ENCODE data around the gene COX19.

Gene COX19

DNA sequence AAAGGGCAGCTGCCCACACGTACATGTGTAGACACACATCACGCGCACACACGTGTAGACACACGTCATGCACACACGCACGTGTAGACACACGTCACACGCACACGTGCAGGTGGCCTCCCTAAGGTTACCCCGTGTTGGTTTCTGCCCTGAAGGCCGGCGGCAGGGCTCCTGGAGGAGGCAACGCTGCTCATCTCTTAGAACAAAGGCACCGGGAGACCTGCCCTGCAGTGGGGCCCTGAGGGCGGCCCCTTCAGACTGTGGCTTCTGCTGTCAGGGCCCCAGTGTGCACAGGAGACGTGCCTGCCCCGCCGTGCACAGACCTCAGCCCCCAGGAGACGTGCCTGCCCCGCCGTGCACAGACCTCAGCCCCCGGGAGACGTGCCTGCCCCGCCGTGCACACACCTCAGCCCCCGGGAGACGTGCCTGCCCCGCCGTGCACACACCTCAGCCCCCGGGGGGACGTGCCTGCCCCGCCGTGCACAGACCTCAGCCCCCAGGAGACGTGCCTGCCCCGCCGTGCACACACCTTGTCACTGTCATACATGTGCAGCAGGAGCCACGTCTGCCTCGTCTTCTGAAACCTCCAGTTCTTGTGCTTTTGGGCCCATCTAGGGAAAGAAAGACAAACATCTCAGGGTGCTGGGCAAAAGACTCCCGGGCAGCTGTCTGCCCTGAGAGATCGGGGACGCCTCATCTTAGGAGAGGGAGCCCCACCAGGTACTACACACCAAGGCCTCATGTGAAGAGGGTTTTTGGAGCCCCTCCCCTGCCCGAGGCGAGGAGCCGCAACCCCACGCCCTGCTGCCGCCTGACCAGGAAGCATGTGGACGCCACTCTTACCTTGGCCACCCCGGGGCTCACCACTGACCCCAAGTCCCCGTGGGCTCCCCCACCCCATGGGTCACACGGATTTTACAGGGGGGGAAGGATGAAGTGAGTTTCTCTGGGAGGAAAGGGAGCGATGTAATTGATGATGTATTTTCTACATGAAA, 24.9 kb upstream of the COX19 start:
- Histone ChIP-seq H3K4me3 (no peak overlapping the region), H3K27ac (no peak overlapping the region)
- no peak for DNase-seq (ENCODE audit: low spot score)
- TF ChIP-seq, protein P1, sequence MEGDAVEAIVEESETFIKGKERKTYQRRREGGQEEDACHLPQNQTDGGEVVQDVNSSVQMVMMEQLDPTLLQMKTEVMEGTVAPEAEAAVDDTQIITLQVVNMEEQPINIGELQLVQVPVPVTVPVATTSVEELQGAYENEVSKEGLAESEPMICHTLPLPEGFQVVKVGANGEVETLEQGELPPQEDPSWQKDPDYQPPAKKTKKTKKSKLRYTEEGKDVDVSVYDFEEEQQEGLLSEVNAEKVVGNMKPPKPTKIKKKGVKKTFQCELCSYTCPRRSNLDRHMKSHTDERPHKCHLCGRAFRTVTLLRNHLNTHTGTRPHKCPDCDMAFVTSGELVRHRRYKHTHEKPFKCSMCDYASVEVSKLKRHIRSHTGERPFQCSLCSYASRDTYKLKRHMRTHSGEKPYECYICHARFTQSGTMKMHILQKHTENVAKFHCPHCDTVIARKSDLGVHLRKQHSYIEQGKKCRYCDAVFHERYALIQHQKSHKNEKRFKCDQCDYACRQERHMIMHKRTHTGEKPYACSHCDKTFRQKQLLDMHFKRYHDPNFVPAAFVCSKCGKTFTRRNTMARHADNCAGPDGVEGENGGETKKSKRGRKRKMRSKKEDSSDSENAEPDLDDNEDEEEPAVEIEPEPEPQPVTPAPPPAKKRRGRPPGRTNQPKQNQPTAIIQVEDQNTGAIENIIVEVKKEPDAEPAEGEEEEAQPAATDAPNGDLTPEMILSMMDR (IDR thresholded peaks at IDR 0.05), result no peak

GRCh38 chr7:999149-999879, 24.0 kb upstream of the COX19 start:
- no peak overlapping the region for H3K4me3 ChIP-seq
- H3K27ac ChIP-seq, result no peak overlapping the region
- no peak for DNase-seq (ENCODE audit: low spot score)
- TF ChIP-seq, protein P1 (IDR thresholded peaks at IDR 0.05), result no peak

DNA sequence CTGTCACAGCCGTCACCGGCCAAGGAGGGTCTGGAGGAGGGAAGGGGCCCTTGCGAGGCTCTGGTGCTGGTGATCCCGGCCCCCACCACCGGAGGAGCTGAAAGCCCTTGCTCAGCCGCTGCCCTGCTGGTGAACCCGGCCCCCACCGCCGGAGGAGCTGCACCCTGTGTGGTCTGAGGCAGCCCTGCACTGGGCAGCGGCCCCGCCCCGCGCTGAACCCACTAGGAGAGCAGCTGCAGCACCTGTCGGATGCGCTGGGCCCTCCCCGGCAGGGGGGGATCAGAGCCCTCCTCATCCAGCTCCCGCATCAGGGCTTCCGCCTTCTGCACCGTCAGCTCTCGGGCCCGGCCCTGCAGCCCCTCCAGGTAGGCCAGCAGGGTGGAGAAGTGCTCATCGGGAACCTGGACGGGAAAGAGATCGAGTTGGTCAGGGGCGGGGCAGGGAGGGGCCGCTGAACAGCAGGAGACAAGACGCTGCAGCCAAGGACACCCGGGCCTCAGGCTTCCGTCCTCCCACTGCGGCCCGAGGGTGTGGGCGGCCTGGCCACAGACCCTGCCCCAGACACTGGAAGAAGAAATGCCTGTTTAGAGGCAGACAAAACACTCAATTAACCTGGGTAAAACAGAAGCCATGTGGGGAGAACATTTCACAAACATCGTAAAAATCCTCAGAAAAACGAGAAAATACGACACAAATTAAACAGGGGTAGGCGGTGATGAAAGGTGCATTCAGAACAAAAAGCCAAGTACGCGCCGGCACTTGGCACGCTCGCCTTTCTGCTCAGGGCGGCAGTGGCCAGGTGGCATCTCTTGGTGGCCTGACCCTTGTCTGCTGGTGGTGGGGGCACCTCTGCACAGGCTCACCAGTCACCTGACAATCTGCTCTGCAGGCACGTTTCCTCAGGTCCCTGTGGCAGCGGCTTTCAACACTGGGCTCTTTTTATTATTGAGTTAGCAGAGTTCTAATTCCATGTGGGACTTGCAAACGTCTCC, 22.4 kb upstream of the COX19 start:
- Histone ChIP-seq H3K4me3 (no peak overlapping the region), H3K27ac (no peak overlapping the region)
- no peak for DNase-seq (ENCODE audit: low spot score)
- TF ChIP-seq, protein P1 (IDR thresholded peaks at IDR 0.05), result no peak

DNA sequence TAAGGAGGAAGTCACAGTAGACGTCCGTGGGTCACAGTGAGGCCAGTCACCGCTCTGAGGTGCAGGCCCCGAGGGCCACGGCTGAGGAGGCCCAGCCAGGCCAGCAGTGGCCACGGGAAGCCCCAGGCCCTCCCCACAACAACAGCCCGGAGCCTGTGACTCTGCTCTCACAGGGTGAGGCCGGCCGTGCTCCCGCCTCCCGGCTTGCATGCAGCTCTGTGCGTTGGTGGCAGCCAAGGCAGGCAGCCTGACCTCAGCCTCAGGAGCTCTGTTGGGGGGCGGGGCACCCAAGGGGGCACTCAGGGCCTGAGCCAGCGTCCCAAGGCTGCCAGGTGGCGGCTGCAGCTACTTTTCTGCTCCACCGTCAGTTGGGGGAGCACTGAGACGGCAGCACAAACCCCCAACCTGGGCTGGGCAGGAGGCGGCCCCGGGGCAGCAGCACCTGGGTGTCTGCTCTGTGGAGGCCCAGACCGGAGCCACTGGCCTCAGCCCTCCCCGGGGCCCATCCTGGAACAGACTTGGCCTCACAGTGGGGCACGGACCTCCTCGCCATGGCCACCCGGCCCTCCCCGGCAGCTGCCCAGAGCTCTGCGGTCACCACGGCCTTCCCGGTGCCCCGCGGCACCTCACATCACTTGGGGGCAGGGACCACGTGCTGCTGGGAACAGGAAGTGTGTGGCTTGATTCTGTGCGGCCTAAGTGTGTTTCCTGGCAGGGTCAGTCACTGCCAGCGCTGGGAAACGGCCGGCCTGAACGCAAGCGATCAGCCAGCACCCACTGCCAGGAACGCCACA, 20.9 kb upstream of the COX19 start:
- H3K4me3 ChIP-seq, result no peak overlapping the region

GRCh38 chr7:995571-995970, 20.2 kb upstream of the COX19 start:
- H3K4me3 ChIP-seq, result no peak overlapping the region
- H3K27ac ChIP-seq, result no peak overlapping the region
- no peak for DNase-seq (ENCODE audit: low spot score)
- TF ChIP-seq, protein P1 (IDR thresholded peaks at IDR 0.05), result no peak

More for the DNA sequence above, 20.9 kb upstream of the COX19 start:
- TF ChIP-seq, protein P1 (IDR thresholded peaks at IDR 0.05), result no peak
- no peak for DNase-seq (ENCODE audit: low spot score)
- H3K27ac ChIP-seq, result no peak overlapping the region

All from coronary artery (tissue), 2 donors.